DMS 273 (cell line): ENCODE results near the gene CTSZ.
"Not testable (repeated sequence)": the region's sequence is repeated elsewhere in the genome, so short reads cannot be mapped to it uniquely, and the experiment has no call there.

Experiments
- DNase-seq: peaks from one replicate; lab custom pipeline; 2025; ENCODE audit not compliant: unreplicated experiment; lab: John Stamatoyannopoulos, UW

CTSZ gene

DNA sequence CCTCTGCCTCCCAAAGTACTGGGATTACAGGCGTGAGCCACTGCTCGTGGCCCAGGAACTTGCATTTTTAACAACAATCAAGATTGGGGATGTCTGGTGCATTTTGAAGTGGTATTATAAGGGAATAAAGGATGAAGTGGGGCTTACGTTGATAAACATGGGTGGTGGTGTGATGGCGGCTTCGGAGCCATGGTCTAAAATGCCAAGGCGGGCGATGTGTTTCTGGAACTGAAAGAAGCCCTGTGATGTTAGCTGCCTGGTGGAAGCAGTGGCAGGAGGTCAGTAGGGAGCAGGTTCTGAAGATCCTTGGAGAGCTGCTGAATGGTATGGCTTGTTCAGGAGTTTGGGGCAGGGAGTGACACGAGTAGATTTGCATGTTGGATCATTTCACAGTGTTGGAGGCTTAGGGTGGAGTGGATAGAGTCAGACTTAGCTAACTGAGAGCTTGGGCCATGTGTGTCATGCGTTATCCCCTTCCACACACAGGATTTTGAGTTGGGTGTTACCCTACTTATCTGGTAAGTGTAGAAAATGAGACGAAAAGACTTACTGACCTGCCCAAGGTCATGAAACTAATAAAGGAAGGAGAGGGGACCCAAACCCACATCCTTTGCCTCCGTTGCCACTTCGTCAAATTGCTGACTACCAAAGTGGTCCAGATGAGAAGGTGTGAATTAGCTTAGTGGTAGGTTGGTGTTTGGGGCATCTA is 24.5 kb downstream of the CTSZ start:
- no peak for DNase-seq

DNA sequence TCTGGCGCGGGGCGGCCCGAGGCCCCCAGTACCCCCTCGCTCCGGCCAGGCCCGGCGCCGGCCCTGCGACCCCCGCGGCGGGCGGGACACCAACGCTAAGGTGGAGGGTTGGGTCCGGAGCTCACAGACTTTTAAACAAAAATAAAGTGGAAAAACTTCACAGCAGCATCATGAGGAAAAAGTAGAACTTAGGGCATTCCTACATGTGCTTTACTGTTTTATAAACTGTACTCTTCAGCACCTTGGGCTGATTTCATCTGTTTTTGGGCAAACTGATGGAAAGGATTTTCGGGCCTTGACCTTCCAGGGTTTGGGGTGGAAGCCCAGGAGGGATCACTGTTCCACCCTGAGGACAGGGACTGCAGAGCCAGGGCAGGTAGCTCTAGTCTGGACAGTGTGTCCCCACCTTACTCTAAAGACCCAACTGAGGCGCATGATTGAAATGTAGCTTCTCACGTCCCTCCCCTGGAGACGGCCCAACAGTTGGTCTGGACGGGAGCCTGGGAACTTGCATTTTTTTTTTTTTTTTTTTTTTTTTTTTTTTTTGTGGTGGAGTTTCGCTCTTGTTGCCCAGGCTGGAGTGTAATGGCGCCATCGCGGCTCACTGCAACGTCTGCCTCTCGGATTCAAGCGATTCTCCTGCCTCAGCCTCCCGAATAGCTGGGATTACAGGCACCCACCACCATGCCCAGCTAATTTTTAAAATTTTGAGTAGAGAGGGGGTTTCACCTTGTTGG is 25.3 kb downstream of the CTSZ start:
- peak; percentile 64 for DNase-seq

DNA sequence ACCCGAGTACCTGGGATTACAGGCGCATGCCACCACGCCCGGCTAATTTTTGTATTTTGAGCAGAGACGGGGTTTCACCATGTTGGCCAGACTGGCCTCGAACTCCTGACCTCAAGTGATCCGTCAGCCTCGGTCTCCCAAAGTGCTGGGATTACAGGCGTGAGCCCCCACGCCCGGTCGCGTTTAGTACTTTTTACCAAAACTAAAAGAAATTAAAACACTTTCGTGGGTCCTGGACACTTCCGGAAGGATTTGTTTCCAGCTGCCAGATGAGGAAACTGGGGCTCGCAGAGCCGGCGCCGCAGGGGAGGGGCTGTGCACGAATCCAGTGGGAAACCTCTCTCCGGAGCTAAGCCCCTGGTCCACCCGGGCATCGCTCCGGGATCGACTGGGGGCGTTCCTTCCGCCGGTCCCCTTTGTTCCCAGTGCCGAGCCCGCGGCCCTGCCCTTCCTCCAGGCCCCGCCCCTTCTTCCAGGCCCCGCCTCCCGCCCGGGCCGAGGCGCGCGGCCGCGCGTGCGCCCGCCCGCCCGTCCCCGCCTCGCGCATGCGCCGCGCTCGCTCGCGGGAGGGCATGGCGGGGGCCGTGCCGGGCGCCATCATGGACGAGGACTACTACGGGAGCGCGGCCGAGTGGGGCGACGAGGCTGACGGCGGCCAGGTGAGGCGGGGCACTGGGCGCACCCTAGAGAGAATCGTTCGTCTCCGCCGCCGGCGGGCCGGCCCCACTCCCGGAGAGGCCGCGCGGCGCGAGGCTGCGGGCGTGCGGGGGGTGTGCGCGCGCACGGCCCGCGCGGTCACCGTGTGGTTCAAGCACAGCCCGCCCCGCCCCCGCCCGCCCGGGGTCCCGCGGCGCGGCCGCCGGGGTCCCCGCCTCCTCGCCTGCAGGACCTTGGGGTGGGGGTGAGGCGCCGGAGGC is 26.1 kb downstream of the CTSZ start, which contains the start of gene NELFCD:
TSS of gene NELFCD (plus strand) at position 546 of the 917 bp plus-strand sequence. CDS start at position 600, 54 bp downstream.
- DNase-seq: peak; percentile 95

DNA sequence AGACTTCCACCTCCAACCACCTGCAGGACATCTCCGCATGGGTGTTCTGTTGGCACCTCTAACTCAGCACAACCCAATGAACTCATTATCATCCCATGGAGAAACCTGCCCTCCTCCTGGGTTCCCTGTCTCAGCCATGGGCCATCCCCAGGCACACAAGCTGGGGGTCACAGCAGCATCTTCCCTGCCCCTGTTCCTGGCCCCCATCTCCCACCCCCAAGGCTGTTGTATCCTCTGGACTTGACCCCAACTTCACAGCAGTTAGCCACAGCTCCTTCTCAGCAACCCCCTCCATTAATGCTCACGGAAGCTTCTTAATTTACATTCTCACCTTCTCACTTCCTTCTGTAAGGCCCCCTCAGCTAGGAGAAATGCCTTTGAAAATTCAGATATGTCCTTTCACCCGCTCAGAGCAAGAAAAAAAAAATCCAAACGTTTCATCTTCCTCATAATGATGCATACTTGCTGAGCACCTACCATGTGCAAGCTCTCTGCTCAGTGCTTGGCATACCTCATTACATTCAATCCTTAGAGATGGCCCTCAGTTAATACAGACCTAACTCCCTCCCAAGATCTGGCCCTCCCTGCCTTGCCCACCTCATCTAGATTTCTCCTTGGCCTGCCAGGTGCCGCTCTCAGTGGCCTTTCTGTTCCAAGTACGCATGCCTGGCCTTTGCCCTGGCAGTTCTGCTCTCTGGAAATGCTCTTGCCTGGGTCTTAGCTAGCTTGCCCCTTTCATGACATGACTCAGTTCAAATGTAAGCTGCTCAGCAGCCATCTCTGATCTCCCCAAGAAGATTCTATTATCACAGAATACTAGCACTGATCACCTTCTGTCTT is 28.5 kb downstream of the CTSZ start:
- no peak for DNase-seq

DNA sequence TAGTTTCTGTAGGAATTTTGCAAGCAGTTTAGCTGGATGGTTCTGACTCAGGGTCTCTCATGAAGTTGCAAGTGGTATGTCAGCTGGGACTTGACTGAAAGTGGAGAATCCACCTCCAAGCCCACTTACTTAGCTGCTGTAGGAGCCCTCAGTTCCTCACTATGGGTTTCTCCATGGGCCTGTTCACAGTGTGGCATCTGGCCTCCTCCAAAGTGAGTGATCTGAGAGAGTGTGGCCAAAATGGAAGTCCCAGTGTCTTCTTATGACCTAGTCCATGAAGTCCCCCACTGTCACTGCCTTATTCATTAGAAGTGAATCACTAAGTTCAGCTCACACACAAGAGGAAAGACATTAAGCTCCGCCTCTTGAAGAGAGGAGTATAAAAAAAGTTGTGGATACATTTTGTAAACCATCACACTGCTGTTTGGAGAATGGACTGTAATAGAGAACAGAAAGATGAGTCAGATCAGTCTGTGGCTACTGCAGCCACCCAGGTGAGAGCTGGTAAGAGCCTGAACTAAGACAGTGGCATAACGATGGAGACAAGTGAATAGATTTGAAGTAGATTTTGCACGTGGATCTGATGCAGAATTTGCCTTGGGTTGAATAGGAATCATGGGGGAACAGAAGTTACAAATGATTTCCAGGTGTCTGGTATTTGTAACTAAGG is 30.9 kb downstream of the CTSZ start:
- DNase-seq: no peak

DNA sequence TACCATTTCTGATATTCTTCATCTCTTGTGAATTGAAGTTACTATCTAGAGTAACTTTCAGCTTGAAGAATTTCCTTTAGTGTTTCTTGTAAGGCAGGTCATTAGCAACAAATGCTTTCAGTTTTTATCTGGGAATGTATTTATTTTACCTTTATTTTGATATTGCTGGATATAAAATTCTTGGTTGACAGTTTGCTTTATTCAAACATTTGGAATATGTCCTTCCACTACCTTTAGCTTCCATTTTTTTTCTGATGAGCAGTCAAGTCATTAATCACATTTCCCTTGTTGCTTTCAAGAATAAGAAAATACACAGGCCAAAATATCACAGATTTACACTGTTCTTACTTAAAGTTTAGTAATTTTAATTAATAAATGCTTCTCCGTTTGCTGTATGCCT is 31.7 kb downstream of the CTSZ start:
- no peak for DNase-seq

DNA sequence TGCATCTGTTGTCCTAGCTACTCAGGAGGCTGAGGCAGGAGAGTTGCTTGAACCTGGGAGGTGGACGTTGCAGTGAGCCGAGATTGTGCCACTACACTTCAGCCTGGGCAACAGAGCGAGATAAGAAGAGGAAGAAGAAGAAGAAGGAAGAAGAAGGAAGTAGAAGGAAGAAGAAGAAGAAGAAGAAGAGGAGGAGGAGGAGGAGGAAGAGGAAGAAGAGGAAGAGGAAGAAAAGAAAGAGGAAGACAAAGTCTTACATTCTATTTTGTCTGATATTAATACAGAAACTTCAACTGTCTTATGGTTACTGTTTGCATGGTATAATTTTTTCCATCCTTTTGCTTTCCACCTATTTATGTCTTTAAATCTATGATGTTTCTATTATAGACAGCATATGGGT is 33.2 kb downstream of the CTSZ start:
- DNase-seq: no peak

DNA sequence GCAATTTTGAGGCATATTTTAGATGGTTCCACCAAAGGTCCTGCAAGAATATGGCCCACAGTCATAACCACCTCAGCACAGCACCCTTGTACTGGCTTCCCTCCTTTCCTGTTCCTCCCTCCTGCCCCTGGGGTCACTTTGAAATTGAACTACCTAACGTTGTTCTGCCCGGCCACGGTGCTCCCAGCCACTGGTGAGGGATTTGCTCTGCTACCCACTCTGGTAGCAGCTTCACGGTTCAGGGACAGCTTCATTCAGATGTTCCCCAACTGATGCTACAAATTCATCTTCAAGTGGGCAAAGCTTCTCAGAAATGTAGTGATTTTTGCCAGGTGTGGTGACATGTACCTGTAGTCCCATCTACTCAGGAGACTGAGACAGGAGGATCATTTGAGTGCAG is 33.9 kb downstream of the CTSZ start:
- DNase-seq: no peak

DNA sequence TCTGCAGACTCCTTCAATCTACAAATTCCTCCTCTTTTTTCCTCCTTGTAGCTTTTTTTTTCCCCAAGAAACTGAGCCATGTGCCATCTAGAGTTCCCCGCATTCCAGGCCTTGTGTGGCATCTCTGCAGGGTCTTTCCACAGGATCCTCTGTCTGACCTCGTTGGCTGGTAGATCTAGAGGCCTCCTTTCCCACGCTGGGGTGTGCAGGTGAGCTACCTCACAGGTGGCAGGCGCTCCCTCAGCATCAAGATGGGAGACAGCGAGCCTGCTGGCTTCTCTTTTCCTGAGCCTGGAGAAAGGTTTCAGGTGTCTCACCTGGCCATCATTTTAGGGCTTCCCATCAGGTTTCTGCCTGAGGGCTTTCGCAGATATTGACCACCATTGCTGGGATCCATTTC is 35.6 kb downstream of the CTSZ start:
- DNase-seq: no peak

DNA sequence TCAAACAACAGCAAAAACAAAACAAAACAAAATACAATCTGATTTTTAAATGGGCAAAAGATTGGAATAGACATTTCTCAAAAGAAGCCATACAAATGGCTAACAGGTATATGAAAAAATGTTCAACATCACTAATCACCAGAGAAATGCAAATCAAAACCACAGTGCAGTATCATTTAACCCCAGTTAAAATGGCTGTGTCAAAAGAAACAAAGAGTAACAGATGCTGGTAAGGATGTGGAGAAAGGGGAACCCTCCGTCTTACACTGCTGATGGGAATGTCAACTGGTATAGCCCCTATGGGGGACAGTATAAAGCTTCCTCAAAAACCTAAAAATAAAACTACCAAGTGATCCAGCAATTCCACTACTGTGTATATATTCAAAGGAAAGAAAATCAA is 36.9 kb downstream of the CTSZ start:
- no peak for DNase-seq

DNA sequence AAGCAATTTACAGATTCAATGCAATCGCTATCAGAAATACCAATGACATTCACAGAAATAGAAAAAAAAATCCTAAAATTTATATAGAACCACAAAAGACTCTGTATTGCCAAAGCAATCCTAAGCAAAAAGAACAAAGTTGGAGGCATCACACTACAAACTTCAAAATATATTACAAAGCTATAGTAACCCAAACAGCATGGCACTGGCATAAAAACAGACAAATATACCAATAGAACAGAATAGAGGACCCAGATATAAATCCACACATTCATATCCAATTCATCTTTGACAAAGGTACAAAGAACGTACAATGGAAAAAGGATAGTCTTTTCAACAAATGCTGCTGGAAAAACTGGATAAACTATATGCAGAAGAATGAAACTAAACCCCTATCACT is 37.6 kb downstream of the CTSZ start:
- DNase-seq: no peak

DNA sequence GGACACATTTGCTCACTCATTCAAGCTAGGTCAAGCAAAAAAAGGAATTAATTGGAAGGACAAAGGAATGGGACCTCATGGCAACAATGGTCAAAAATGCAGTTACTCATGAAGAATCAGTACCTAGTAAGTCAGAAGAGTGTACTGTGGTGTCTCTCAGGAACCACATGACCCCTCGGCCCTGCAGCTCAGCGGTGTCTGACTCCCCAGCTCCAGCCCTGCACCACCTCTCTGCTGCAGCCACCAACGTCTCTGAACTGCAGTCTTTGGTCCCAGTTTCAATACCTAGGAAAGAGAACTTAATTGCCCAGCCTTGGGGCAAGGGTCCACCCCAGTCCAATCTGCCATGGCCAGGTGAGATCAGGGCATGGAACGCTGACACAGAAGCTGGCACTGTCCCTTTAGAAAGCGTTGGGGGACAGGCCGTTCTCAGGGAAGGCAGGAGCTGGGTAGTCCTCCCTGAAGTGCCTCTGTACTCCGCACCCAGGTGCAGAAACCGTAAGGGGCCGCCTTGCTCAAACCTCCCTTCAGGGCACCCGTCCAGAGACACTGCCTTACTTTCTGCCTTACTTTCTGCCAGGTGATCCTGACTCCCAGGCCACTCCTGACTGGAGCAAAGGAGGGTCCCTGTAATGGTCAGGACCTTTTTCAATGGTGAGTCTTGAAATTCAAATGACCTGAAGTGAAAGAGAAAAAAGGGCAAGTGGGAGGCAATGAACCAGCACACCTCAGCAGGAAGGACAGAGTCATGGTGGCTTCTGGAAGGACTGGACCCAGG is 39.2 kb downstream of the CTSZ start:
- DNase-seq: no peak

DNA sequence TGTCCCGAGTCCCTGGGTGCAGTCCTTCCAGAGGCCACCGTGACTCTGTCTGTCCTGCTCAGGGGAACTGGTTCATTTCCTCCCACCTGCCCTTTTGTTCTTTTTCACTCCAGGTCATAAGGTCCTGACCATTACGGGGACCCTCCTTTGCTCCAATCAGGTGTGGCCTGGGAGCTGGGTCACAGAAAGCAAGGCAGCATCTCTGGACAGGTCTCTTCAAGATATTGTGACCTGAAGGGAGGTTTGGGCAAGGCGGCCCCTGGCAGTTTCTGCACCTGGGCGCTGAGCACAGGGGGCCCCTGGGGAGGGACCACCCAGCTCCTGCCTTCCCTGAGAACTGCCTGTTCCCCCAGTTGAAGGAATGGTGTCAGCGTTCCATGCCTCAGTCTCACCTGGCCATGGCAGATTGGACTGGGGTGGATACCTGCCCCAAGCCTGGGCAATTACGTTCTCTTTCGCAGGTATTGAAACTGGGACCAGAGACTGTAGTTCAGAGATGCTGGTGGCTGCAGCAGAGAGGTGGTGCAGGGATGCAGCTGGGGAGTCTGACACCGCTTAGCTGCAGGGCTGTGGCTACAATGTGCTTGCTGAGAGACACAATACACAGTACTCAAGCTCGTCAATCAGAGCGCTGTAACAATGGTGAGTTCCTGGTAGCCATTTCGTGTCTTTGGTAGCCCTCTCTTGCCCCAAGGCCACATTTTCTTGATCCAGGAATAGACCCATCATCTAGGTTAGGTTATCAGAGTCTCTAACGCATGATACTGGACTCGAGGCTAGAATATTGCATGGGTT is 41.6 kb downstream of the CTSZ start:
- no peak for DNase-seq

DNA sequence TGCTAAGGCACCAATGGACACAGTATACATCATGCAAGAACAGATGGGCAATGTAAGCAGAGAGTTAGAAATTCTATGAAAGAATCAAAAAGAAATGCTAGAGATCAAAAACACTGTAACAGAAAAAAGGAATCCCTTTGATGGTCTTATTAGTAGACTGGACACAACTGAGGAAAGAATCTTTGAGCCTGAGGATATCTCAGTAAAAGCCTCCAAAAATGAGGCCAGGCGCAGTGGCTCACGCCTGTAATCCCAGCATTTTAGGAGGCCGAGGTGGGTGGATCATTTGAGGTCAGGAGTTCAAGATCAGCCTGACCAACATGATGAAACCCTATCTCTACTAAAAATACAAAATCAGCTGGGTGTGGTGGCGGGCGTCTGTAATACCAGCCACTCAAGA is 43.1 kb downstream of the CTSZ start:
- not testable (repeated sequence) for DNase-seq

DNA sequence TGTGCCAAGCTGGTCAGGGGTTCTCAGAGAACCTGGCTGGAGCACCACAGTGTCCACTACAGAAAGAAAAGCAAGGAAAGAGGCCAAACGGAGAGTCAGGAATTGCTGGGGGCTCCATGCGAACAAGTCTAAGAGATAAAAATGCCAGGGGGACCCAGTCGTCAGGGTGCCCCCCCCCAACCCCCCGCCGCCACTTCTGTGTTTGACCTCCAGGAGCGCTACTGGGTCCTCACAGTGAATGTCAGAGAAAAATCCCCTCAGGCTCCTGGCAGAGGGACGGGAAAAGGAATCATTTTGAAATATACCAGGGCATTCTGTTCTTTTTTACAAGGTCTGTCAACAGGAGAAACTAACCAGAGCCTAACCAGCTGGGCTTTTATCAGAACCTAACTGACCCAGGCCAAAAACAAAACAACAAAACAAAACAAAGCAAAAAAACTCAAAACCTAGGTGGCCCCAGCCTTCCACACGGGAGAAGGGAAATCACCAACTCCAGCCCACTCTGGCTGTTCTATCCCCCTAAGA is 43.9 kb downstream of the CTSZ start:
- no peak for DNase-seq

DNA sequence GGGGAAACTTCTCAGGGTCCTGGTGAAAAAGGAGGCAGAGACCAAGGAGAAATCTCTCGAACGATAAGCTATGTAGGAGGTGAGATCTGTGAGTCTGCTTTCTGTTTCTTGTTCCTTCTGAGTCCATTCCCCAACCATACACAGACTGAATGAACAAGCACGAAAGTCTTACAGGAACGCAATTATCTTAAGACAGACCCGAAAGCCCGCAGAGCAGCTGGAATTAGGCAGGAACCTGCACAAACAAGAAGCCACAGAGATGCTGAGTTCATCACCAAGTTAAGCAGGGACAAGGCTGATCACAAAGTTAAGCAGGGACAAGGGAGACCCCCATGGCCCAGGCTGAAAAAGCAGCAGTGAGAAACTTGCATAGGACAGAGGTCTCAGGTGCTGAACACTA is 47.4 kb downstream of the CTSZ start:
- no peak for DNase-seq

DNA sequence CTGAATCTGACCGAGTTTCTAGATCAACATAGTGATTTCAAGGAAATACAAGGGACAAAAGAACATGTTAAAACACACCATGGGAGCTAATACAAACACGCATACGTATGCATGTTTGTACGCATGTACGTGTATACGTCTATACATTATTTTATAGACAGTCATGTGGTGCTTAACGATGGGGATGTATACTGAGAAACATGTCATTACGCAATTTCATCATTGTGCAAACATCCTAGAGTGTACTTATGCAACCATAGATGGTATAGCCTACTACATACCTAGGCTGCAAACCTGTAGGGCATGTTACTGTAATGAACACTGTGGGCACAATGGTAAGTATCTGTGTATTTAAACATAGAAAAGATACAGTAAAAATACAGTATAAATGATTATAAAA is 51.0 kb downstream of the CTSZ start:
- no peak for DNase-seq

DNA sequence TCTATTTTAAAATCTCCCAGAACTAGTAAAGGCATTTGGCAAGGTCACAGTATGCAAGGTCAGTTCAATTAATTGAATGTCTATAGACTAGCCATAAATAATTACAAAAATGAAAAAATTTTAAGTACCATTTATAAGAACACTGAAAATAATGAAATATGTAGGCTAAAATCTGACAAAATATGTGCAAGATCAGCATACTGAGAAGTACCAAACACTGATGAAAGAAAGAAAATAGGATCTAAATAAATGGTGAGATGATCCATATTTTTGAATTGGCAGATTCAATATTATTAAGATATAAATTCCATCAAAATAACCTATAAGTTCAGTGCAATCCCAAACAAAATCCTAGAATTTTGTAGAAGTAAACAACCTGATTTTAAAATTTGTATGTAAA is 54.0 kb downstream of the CTSZ start:
- DNase-seq: no peak
